Measurements from ENCODE around the gene NDST3. TPM values are rescaled to one million over a fixed set of nuclear protein-coding genes. Genes with fewer than 3 reads are reported as not detected.

Gene NDST3
- total RNA-seq, 4 donors from 2014 or later = 0.13 TPM; not detected in 3

DNA sequence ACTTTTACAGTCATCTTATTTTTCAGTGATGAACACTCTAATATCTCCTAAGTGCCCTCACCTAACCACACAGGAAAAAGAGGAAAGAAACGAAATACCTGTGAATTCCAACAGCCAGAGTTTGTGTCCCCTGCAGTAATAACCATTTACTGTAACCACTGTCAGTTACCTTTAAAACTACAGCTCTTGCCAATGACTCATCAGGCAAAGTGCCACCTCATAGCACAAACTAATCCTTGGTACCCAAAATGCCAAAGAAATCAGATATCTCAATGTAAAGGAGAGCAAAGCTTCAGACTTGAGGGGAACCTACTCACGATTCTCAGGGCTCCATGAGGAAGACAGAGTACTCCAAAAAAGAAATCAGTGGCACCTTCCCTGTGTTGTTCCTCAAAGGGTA is 146.5 kb downstream of the NDST3 start:
- Histone ChIP-seq H3K4me3 (no peak overlapping the region), H3K4me1 (no peaks in the 10 kb centered on the region), H3K27me3 (no peaks in the 10 kb centered on the region), H3K36me3 (no peaks in the 10 kb centered on the region), H3K9me3 (no peaks in the 10 kb centered on the region), H3K27ac (no peak overlapping the region)
- WGBS, 2 donors (ENCODE audit: low coverage in 1 of 2) = 80 to 100% methylated on average over 1 of the region's 2 CpGs
- no peak for TF ChIP-seq POLR2AphosphoS5 (IDR thresholded peaks at IDR 0.05)
- no peak for TF ChIP-seq CTCF (IDR thresholded peaks at IDR 0.05)
- no peak for TF ChIP-seq EP300 (IDR thresholded peaks at IDR 0.05)
- no peak for TF ChIP-seq POLR2A (IDR thresholded peaks at IDR 0.05)
- no peak for ATAC-seq

GRCh38 chr4:118190903-118191302 is 156.6 kb downstream of the NDST3 start:
- WGBS, 2 donors (ENCODE audit: low coverage in 1 of 2) = 67 to 73% methylated on average over 1 to 2 of the region's 2 CpGs

DNA sequence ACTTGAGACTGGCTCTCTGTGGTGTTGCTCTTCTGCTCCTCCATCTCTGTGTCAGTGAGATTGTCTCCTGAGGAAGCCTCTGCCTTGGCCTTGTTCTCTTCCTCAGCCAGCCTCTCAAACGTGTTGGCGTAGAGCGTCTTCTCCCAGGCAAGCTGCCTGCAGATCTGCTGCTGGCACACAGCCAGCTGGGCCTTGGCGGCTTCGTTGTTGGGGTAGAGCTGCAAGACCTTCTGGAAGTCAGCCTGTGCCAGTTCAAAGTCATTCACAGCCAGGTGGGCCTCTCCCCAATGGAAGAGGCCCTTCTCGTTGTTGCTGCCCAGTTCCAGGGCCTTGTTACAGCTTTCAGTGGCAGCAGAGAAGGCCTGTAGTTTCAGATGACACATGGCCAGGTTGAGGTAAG is 159.1 kb downstream of the NDST3 start:
- no peak for ATAC-seq
- H3K4me1 ChIP-seq = no peaks in the 10 kb centered on the region
- no peak for TF ChIP-seq POLR2A (IDR thresholded peaks at IDR 0.05)
- TF ChIP-seq CTCF (IDR thresholded peaks at IDR 0.05) = no peak
- no peak for TF ChIP-seq POLR2AphosphoS5 (IDR thresholded peaks at IDR 0.05)
- no peak for TF ChIP-seq EP300 (IDR thresholded peaks at IDR 0.05)
- H3K27ac ChIP-seq = no peak overlapping the region
- H3K4me3 ChIP-seq = no peak overlapping the region
- no peaks in the 10 kb centered on the region for H3K36me3 ChIP-seq
- WGBS, 2 donors (ENCODE audit: low coverage in 1 of 2) = 100% methylated on average over 2 of the region's 6 CpGs; no CpG with 5 or more reads in 1 of the 2 donors
- H3K27me3 ChIP-seq = no peaks in the 10 kb centered on the region
- no peaks in the 10 kb centered on the region for H3K9me3 ChIP-seq

More at GRCh38 chr4:118190903-118191302, 156.6 kb downstream of the NDST3 start:
- no peaks in the 10 kb centered on the region for H3K9me3 ChIP-seq
- no peak overlapping the region for H3K27ac ChIP-seq
- no peaks in the 10 kb centered on the region for H3K27me3 ChIP-seq
- H3K4me3 ChIP-seq = no peak overlapping the region
- no peak for TF ChIP-seq POLR2AphosphoS5 (IDR thresholded peaks at IDR 0.05)
- ATAC-seq = no peak
- H3K4me1 ChIP-seq = no peaks in the 10 kb centered on the region
- H3K36me3 ChIP-seq = no peaks in the 10 kb centered on the region

- 67 to 78% methylated on average over 1 to 2 of the region's 2 CpGs for WGBS, 2 donors (ENCODE audit: low coverage in 1 of 2)
- TF ChIP-seq EP300 (IDR thresholded peaks at IDR 0.05) (no peak), POLR2A (IDR thresholded peaks at IDR 0.05) (no peak), CTCF (IDR thresholded peaks at IDR 0.05) (no peak), POLR2AphosphoS5 (IDR thresholded peaks at IDR 0.05) (no peak)
- Histone ChIP-seq H3K9me3 (peaks cover 0 to 9% (median 0%) of the 10 kb centered on the region in 3 donors), H3K4me3 (no peak overlapping the region), H3K27me3 (no peaks in the 10 kb centered on the region), H3K36me3 (no peaks in the 10 kb centered on the region), H3K4me1 (no peaks in the 10 kb centered on the region), H3K27ac (no peak overlapping the region)
- no peak for ATAC-seq
Observed at GRCh38 chr4:118206627-118207026, 172.3 kb downstream of the NDST3 start.

DNA sequence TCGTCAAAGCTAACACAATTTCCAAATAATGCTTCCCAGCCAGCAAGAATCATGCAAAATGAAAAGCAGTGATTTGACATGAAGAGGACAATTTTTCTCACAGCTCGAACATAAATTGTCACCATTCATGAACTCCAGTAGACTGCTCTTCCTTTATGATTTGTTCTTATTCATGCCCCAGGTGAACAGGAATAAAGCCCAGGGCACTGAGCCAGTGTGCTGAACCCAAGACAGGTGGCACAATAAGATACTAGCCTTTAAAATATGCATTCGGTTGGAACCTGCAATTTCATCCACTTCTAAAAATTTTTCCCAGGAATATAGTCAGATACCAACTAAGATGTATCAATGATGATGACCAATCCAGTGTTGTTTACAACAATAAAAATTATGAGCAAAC is 178.8 kb downstream of the NDST3 start:
- 78 to 80% methylated on average over 3 of the region's 3 CpGs for WGBS, 2 donors (ENCODE audit: low coverage in 1 of 2)
- no peak for ATAC-seq

More for the DNA sequence above, 178.8 kb downstream of the NDST3 start:
- no peaks in the 10 kb centered on the region for H3K27me3 ChIP-seq
- no peak overlapping the region for H3K4me3 ChIP-seq
- no peaks in the 10 kb centered on the region for H3K4me1 ChIP-seq
- H3K36me3 ChIP-seq = no peaks in the 10 kb centered on the region
- no peak overlapping the region for H3K27ac ChIP-seq
- no peaks in the 10 kb centered on the region for H3K9me3 ChIP-seq
- TF ChIP-seq POLR2AphosphoS5 (IDR thresholded peaks at IDR 0.05) (no peak), CTCF (IDR thresholded peaks at IDR 0.05) (no peak), POLR2A (IDR thresholded peaks at IDR 0.05) (no peak), EP300 (IDR thresholded peaks at IDR 0.05) (no peak)

Data from gastroesophageal sphincter (tissue), 4 donors.